Esophagus mucosa (tissue), 1 donor: ENCODE results near the gene GMCL2. TPM values are rescaled to one million over a fixed set of nuclear protein-coding genes. Genes with fewer than 3 reads are reported as not detected.

Source experiments
- ATAC-seq: fragments of 200-7000 bp; cut with Tn5 transposase; one replicate; pipeline ENCODE4 v1.9.1; 2020
- total RNA-seq: library from RNA; stranded (reverse); gene quantifications from one replicate; pipeline ENCODE4 v1.2.4, GENCODE V29; 2023
- donor health status: DM: yes; HTN: yes; CAD: no.

The GMCL2 gene
- total RNA-seq, 1 donor from 2014 or later, result not detected

- no peak for ATAC-seq
Measured at GRCh38 chr5:178177569-178177968, 9.6 kb downstream of the GMCL2 start.

- no peak for ATAC-seq
Measured at GRCh38 chr5:178176791-178177190, 10.4 kb downstream of the GMCL2 start.

- ATAC-seq, result no peak
Measured at GRCh38 chr5:178174456-178174855, 12.7 kb downstream of the GMCL2 start.

GRCh38 chr5:178170455-178170854 lies 16.7 kb downstream of the GMCL2 start:
- no peak for ATAC-seq

- no peak for ATAC-seq
Measured at GRCh38 chr5:178165581-178165980, 21.6 kb downstream of the GMCL2 start.

GRCh38 chr5:178163772-178164735 lies 23.1 kb downstream of the GMCL2 start:
- peak; percentile 99 for ATAC-seq

GRCh38 chr5:178162481-178162880 lies 24.7 kb downstream of the GMCL2 start:
- ATAC-seq, result no peak

- no peak for ATAC-seq
Measured at GRCh38 chr5:178160176-178160575, 27.0 kb downstream of the GMCL2 start.

GRCh38 chr5:178155065-178155464 lies 32.1 kb downstream of the GMCL2 start:
- no peak for ATAC-seq

GRCh38 chr5:178153530-178154340 lies 33.4 kb downstream of the GMCL2 start, which contains the start of gene NHP2:
NHP2 (minus strand) TSS chr5:178153885; CDS start chr5:178153817, 68 bp downstream.
- peak; percentile 97 for ATAC-seq

- ATAC-seq, result no peak
Measured at GRCh38 chr5:178152491-178153444, 34.4 kb downstream of the GMCL2 start.

GRCh38 chr5:178150977-178151734 lies 36.0 kb downstream of the GMCL2 start:
- no peak for ATAC-seq

GRCh38 chr5:178149199-178149932 lies 37.8 kb downstream of the GMCL2 start:
- ATAC-seq, result no peak

GRCh38 chr5:178147406-178147805 lies 39.8 kb downstream of the GMCL2 start:
- no peak for ATAC-seq

- ATAC-seq, result peak; percentile 87
Measured at GRCh38 chr5:178145965-178146820, 41.0 kb downstream of the GMCL2 start.

- no peak for ATAC-seq
Measured at GRCh38 chr5:178143901-178144300, 43.3 kb downstream of the GMCL2 start.

GRCh38 chr5:178143246-178143645 lies 43.9 kb downstream of the GMCL2 start:
- no peak for ATAC-seq

GRCh38 chr5:178142642-178143041 lies 44.5 kb downstream of the GMCL2 start:
- no peak for ATAC-seq

- ATAC-seq, result no peak
Measured at GRCh38 chr5:178141550-178141949, 45.6 kb downstream of the GMCL2 start.

- ATAC-seq, result peak; percentile 25
Measured at GRCh38 chr5:178137991-178138390, 49.2 kb downstream of the GMCL2 start.
